Cardiac septum (tissue), 1 donor: Measurements from ENCODE around the gene CLDN4. TPM values are rescaled to one million over a fixed set of nuclear protein-coding genes. Genes with fewer than 3 reads are reported as not detected.
"Not testable (repeated sequence)": the region's sequence is repeated elsewhere in the genome, so short reads cannot be mapped to it uniquely, and the experiment has no call there.

Experiments
- DNase-seq: peaks from one replicate; pipeline ENCODE4 v3.0.0-alpha.2; 2020; ENCODE audit warnings: low spot score
- intact Hi-C: fragments of 100-400 bp; cut with DNase I; formaldehyde crosslinking; loops from one replicate; pipeline ENCODE4 v1.14.0; 2022
- total RNA-seq: library from RNA; stranded (reverse); fragmentation: NEBNext Ultra II Directional; extraction: Animal tissue kit (Norgen Biotek cat#: 25700); gene quantifications from one replicate; pipeline ENCODE4 v1.2.1, GENCODE V29; 2021
- donor health status: DM: no; HTN: no; CAD: no.

CLDN4 gene
- total RNA-seq, 1 donor from 2014 or later = not detected

- DNase-seq = no peak
- intact Hi-C loops = no loop called here
Measured at GRCh38 chr7:73822319-73823173, 8.2 kb upstream of the CLDN4 start.

DNA sequence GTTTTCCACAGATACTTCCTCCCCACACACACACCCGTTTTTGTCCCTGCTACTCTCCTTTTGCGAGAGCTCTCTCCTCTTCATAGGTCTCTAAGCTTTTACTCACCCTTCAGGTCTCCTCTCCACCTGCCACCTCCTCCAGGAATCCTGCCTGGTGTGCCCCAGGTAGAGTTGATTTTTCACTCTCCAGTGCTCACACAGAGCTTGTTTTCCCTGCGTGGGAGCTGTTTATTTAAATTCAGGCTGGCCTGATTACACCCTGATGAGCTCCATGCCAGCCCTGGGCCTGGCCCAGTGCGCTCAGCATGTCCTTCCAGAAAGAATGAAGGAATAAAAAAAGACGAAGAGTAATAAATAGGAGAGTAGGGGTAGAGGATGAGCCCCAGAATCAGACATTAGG lies 7.5 kb upstream of the CLDN4 start:
- intact Hi-C loops = no loop called here
- no peak for DNase-seq

GRCh38 chr7:73823873-73824592 lies 6.8 kb upstream of the CLDN4 start:
- intact Hi-C loops = no loop called here
- DNase-seq = no peak

DNA sequence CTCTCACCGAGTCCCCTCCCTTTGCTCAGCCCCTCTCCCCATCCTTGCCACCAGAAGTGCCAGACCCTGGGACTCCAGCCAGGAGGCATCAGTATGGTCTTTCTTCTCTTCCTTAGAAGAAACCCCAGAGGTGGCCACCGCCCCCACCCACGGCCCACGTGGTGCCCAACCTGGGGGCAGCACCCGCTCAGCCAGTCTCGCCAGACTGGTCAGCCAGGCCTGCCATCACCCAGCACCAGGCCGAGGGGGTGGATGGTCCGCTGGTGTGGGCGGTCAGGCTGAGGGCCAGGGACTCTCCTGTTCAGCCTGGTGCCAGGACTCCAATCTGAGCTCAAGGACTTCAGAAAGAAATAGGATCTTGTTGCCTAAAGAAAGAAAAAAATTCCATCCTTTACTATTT lies 5.8 kb upstream of the CLDN4 start:
- DNase-seq = no peak
- intact Hi-C loops = no loop called here

GRCh38 chr7:73827567-73828106 lies 3.2 kb upstream of the CLDN4 start:
- no peak for DNase-seq
- intact Hi-C loops = no loop called here

DNA sequence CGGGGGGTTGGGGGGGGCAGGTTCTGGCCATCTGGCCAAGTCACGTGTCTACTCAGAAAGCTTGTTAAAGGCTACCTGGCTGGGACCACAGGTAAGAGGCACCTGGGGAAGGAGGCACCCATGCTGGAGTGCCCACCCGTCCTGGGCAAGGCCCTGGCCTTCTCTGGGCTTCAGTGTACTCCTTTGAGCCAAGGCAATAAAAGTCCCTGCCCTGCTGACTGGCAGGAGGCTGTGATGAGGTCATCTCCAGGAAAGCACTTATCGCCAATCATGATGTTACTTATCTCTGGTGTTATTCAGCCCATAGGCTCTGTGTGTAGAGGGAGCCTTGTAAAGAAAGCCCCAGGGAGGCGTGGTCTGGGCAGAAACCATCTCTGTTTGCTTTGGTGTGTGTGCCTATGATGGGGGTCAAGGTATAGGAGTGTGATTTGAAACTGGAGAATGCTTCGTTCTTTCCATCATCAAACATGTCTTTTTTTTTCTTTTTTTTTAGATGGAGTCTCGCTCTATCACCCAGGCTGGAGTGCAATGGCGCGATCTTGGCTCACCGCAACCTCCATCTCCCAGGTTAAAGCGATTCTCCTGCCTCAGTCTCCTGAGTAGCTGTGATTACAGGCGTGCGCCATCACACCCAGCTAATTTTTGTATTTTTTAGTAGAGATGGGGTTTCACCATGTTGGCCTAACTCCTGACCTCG lies 2.5 kb upstream of the CLDN4 start:
- intact Hi-C loops = no loop called here
- DNase-seq = no peak

DNA sequence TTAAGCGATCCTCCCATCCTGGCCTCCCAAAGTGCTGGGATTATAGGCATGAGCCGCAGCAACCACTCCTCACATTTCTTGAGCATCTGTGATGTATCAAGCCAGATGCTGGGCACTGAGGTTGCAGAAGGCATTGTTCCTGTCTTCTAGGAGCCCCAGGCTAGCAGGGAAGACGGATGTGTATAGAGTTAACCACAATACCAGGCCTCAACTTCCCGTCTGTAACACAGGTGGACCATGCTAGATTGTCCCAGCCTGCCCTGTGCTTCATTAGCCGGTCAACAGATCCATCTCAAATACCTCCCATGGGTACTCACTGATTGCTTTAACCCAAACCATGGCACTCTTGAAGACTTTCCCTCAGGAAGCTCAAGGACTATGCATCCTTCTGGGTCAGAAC lies 1.8 kb upstream of the CLDN4 start:
- intact Hi-C loops = no loop called here
- DNase-seq = no peak

DNA sequence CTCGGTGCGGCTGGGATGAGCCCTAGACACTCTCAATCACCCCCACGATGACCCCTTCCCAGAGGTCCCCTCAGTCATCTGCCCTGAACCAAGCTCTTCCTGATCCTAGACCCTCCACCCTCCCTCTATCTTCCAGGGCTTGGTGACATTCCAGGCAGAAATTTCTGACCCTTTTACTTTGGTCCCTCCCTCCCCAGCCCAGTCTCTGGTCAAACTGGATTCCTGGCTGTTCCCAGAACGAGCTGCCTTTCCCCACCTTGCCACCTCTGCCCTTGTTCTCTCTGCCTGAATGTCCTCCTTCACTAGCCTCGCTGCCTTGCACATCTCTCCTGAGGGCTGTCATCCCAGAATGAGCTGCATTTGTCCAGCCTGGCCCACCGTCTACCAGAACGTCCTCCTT lies 1.3 kb upstream of the CLDN4 start:
- no peak for DNase-seq
- intact Hi-C loops = no loop called here

DNA sequence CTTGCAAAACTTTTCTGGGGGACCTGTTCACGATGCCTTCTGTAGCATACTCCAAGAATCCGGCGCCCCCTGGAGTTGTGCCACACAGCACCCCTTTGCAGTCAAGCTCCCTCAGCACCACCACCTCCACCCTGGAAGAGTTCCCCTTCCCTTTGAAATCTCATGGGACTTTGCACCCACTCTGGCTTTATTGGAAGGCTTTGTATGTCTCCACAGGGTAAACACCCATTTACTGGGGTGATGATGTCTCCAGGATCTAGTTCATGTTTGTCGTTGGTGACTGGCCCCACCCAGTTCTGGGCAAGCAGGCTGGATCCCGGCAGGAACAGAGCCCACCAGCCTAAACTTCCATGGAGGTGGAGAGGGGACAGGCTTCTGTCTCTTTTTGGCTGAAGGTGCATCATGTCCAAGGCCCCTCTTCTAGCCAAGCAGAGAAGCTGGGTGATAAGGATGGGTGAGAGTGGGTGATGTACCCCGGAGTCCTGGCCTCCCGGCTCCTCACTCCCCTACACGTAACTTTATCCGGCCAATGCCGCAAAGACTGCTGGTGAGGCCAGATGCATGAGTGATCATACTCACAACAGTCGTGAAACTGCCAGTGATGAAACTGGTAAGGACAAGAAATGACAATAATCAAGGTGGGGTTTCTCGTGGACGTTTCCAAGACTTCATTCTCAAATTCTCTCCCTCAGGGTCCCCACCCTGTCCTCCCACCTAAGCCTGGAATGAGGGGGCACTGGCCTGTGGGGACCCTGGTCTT lies 695 bp upstream of the CLDN4 start:
- intact Hi-C loops = no loop called here
- no peak for DNase-seq

DNA sequence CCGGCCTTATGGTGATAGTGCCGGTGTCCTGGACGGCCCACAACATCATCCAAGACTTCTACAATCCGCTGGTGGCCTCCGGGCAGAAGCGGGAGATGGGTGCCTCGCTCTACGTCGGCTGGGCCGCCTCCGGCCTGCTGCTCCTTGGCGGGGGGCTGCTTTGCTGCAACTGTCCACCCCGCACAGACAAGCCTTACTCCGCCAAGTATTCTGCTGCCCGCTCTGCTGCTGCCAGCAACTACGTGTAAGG lies 713 bp downstream of the CLDN4 start:
- DNase-seq = no peak
- intact Hi-C loops = no loop called here

DNA sequence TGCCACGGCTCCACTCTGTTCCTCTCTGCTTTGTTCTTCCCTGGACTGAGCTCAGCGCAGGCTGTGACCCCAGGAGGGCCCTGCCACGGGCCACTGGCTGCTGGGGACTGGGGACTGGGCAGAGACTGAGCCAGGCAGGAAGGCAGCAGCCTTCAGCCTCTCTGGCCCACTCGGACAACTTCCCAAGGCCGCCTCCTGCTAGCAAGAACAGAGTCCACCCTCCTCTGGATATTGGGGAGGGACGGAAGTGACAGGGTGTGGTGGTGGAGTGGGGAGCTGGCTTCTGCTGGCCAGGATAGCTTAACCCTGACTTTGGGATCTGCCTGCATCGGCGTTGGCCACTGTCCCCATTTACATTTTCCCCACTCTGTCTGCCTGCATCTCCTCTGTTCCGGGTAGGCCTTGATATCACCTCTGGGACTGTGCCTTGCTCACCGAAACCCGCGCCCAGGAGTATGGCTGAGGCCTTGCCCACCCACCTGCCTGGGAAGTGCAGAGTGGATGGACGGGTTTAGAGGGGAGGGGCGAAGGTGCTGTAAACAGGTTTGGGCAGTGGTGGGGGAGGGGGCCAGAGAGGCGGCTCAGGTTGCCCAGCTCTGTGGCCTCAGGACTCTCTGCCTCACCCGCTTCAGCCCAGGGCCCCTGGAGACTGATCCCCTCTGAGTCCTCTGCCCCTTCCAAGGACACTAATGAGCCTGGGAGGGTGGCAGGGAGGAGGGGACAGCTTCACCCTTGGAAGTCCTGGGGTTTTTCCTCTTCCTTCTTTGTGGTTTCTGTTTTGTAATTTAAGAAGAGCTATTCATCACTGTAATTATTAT lies 1.2 kb downstream of the CLDN4 start:
- no peak for DNase-seq

DNA sequence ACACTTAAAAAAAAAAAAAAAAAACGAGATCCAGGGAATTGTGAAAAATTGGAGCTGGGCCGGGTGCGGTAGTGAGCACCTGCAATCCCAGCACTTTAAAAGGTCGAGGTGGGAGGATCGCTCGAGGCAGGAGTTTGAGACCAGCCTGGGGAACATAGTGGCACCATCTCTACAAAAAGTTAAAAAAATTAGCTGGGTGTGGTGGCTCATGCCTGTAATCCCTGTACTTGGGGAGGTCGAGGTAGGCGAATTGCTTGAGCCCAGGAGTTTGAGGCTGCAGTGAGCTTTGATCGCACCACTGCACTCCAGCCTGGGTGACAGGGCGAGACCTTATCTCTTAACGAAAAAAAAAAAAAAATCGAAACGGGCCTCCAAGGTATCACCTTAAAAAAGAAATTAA lies 2.0 kb downstream of the CLDN4 start:
- intact Hi-C loops = no loop called here
- no peak for DNase-seq

More for the DNA sequence above, 1.2 kb downstream of the CLDN4 start:
- intact Hi-C loops = no loop called here

GRCh38 chr7:73833251-73833919 lies 2.6 kb downstream of the CLDN4 start:
- intact Hi-C loops = no loop called here
- DNase-seq = no peak

GRCh38 chr7:73834626-73835191 lies 3.9 kb downstream of the CLDN4 start:
- no peak for DNase-seq
- intact Hi-C loops = no loop called here

GRCh38 chr7:73837167-73837566 lies 6.4 kb downstream of the CLDN4 start:
- intact Hi-C loops, DNase-seq: not testable (repeated sequence)

- no peak for DNase-seq
- intact Hi-C loops = no loop called here
Measured at GRCh38 chr7:73838642-73839041, 7.8 kb downstream of the CLDN4 start.

- no peak for DNase-seq
- intact Hi-C loops = no loop called here
Measured at GRCh38 chr7:73839290-73839689, 8.5 kb downstream of the CLDN4 start.
